GM23338 (cell line): ENCODE data around the gene CCDC60. TPM values are rescaled to one million over a fixed set of nuclear protein-coding genes. Genes with fewer than 3 reads are reported as not detected.

Source experiments
- ATAC-seq: fragments of 200-7000 bp; cut with Tn5 transposase; 3 replicates; pipeline ENCODE4 v1.9.1; 2020
- DNase-seq: peaks from one replicate; pipeline ENCODE4 v3.0.0-alpha.2; 2015; ENCODE audit warnings: low spot score
- H2AFZ ChIP-seq: fragments of 200-600 bp; sonication (generic); 2 replicates; pipeline ENCODE4 v1.8.0; 2016; ENCODE audit warnings: antibody characterized with exemption, mild to moderate bottlenecking, moderate library complexity
- H3F3A ChIP-seq: fragments of 200-600 bp; sonication (generic); replicated peaks from 2 replicates; pipeline ENCODE4 v1.8.0; 2017; ENCODE audit warnings: antibody characterized with exemption, mixed run types, low read depth
- H3K27ac ChIP-seq: fragments of 200-600 bp; sonication (generic); 2 replicates; pipeline ENCODE4 v1.6.1; 2016; ENCODE audit warnings: low read depth
- H3K27me3 ChIP-seq: fragments of 200-600 bp; sonication (generic); 2 replicates; pipeline ENCODE4 v1.8.0; 2016; ENCODE audit warnings: mild to moderate bottlenecking, mixed run types, moderate library complexity; ENCODE audit not compliant: insufficient read depth
- H3K36me3 ChIP-seq: fragments of 200-600 bp; sonication (generic); 2 replicates; pipeline ENCODE4 v1.8.0; 2016; ENCODE audit warnings: mild to moderate bottlenecking; ENCODE audit not compliant: insufficient read depth
- H3K4me1 ChIP-seq: fragments of 200-600 bp; sonication (generic); 2 replicates; pipeline ENCODE4 v1.8.0; 2016; ENCODE audit warnings: mild to moderate bottlenecking, moderate library complexity; ENCODE audit not compliant: insufficient read depth
- H3K4me2 ChIP-seq: fragments of 200-600 bp; sonication (generic); 2 replicates; pipeline ENCODE4 v1.7.1; 2017; ENCODE audit warnings: mixed run types
- H3K4me3 ChIP-seq: fragments of 200-600 bp; sonication (generic); 2 replicates; pipeline ENCODE4 v1.6.1; 2016; ENCODE audit warnings: mixed run types
- H3K79me2 ChIP-seq: fragments of 200-600 bp; sonication (generic); replicated peaks from 2 replicates; pipeline ENCODE4 v1.8.0; 2017; ENCODE audit warnings: mild to moderate bottlenecking; ENCODE audit not compliant: insufficient read depth
- H3K9me2 ChIP-seq: fragments of 200-600 bp; sonication (generic); 2 replicates; pipeline ENCODE4 v1.8.0; 2017; ENCODE audit not compliant: insufficient read depth
- H4K20me1 ChIP-seq: fragments of 200-600 bp; sonication (generic); replicated peaks from 2 replicates; pipeline ENCODE4 v1.8.0; 2017; ENCODE audit warnings: mild to moderate bottlenecking; ENCODE audit not compliant: insufficient read depth
- H3K27ac Mint-ChIP-seq: 2 replicates; pipeline ENCODE4 v1.8.0; 2020; ENCODE audit warnings: inconsistent platforms, mild to moderate bottlenecking, moderate library complexity, mixed read lengths
- H3K27me3 Mint-ChIP-seq: 3 replicates; pipeline ENCODE4 v1.8.0; 2022; ENCODE audit warnings: low read depth, mild to moderate bottlenecking, moderate library complexity, mixed read lengths, inconsistent platforms; ENCODE audit not compliant: insufficient read depth, poor library complexity
- H3K36me3 Mint-ChIP-seq: 3 replicates; pipeline ENCODE4 v1.8.0; 2021; ENCODE audit warnings: low read depth, mild to moderate bottlenecking, inconsistent platforms, moderate library complexity, mixed read lengths
- H3K4me1 Mint-ChIP-seq: 3 replicates; pipeline ENCODE4 v1.8.0; 2020; ENCODE audit warnings: mild to moderate bottlenecking, inconsistent platforms, mixed read lengths
- H3K4me3 Mint-ChIP-seq: 3 replicates; pipeline ENCODE4 v1.8.0; 2021; ENCODE audit warnings: moderate library complexity, mild to moderate bottlenecking, inconsistent platforms, mixed read lengths
- H3K9me3 Mint-ChIP-seq: 3 replicates; pipeline ENCODE4 v1.8.0; 2020; ENCODE audit warnings: moderate library complexity, mild to moderate bottlenecking, inconsistent platforms, mixed read lengths
- CREB1 ChIP-seq: fragments of 250-450 bp; sonication (Bioruptor Pico); IDR thresholded peaks from 2 replicates; pipeline ENCODE4 v1.5.0; 2020; ENCODE audit warnings: low read depth, mild to moderate bottlenecking, moderate library complexity
- CTCF ChIP-seq, 2 experiments: fragments of 200-600 bp in 1 of 2; sonication (generic) in 1 of 2; conservative IDR thresholded peaks; 2 replicates each; pipeline versions ENCODE4 v1.5.1 to v1.6.1; 2016 to 2017; ENCODE audit warnings: antibody characterized with exemption in 2 of 2, low read depth in 2 of 2, mild to moderate bottlenecking in 2 of 2, moderate library complexity in 1 of 2
- ETS1 ChIP-seq: IDR thresholded peaks from 2 replicates; pipeline ENCODE4 v1.6.1; 2016; ENCODE audit warnings: antibody characterized with exemption
- EZH2phosphoT487 ChIP-seq: fragments of 200-600 bp; sonication (generic); IDR thresholded peaks from one replicate; pipeline ENCODE4 v1.8.1; 2018; ENCODE audit warnings: antibody characterized with exemption; ENCODE audit not compliant: unreplicated experiment
- POLR2AphosphoS5 ChIP-seq: IDR thresholded peaks from 2 replicates; pipeline ENCODE4 v1.6.1; 2016; ENCODE audit warnings: antibody characterized with exemption, low read depth
- REST ChIP-seq: IDR thresholded peaks from one replicate; pipeline ENCODE4 v1.6.1; 2018; ENCODE audit warnings: antibody characterized with exemption; ENCODE audit not compliant: unreplicated experiment
- STAT1 ChIP-seq: IDR thresholded peaks from one replicate; pipeline ENCODE4 v1.6.1; 2016; ENCODE audit warnings: antibody characterized with exemption; ENCODE audit not compliant: unreplicated experiment
- ZNF114 ChIP-seq: fragments of 250-450 bp; sonication (Bioruptor Pico); IDR thresholded peaks from 2 replicates; pipeline ENCODE4 v1.5.0; 2020; ENCODE audit warnings: mild to moderate bottlenecking, moderate library complexity
- ZNF331 ChIP-seq: fragments of 250-450 bp; sonication (Bioruptor Pico); IDR thresholded peaks from 2 replicates; pipeline ENCODE4 v1.5.0; 2020; ENCODE audit warnings: low read depth, mild to moderate bottlenecking, moderate library complexity
- ZNF462 ChIP-seq: fragments of 250-450 bp; sonication (Bioruptor Pico); IDR thresholded peaks from 2 replicates; pipeline ENCODE4 v1.5.0; 2020; ENCODE audit warnings: mild to moderate bottlenecking, moderate library complexity
- polyA plus RNA-seq: library from polyadenylated mRNA; unstranded; fragments of >200 nt; fragmentation: Nextera tagmentation; extraction: Ambion mirVana; gene quantifications from 2 replicates; pipeline ENCODE4 v1.2.1, GENCODE V29; 2016
- total RNA-seq: library from RNA; depleted of rRNA; stranded (reverse); fragments of >200 nt; shearing (Covaris generic); gene quantifications from 2 replicates; pipeline ENCODE4 v1.2.3, GENCODE V29; 2014

Gene CCDC60
- total and polyA plus RNA-seq, 2 experiments from 2014 or later, result 0.53 TPM; not detected in 1

- TF ChIP-seq REST (no peak), CTCF (conservative IDR thresholded peaks at IDR 0.05; ENCODE audit: low read depth in 2 of 2) (no peak), ZNF114 (CRISPR knock-in tag) (no peak), ZNF331 (no peak), STAT1 (no peak), EZH2phosphoT487 (no peak), ETS1 (no peak), CREB1 (CRISPR knock-in tag) (no peak), POLR2AphosphoS5 (no peak)
Observed at GRCh38 chr12:119556854-119557253, 222.3 kb downstream of the CCDC60 start (continued).

GRCh38 chr12:119565404-119565803 lies 230.9 kb downstream of the CCDC60 start:
- no peak for DNase-seq
- Mint-ChIP-seq H3K27me3 (peaks cover 6% of the 10 kb centered on the region), H3K4me1 (no peaks in the 10 kb centered on the region), H3K27ac (no peak overlapping the region), H3K36me3 (no peaks in the 10 kb centered on the region), H3K9me3 (no peaks in the 10 kb centered on the region), H3K4me3 (no peak overlapping the region)
- no peak overlapping the region for H2AFZ ChIP-seq
- H3K4me2 ChIP-seq, result no peak overlapping the region
- H3K27me3 ChIP-seq, result no peaks in the 10 kb centered on the region
- ATAC-seq, result no peak
- H3K27ac ChIP-seq, result no peak overlapping the region
- no peaks in the 10 kb centered on the region for H3F3A ChIP-seq
- H3K4me3 ChIP-seq, result no peak overlapping the region
- no peaks in the 10 kb centered on the region for H3K9me2 ChIP-seq
- H3K4me1 ChIP-seq, result no peaks in the 10 kb centered on the region
- no peaks in the 10 kb centered on the region for H3K36me3 ChIP-seq
- H4K20me1 ChIP-seq, result no peaks in the 10 kb centered on the region
- no peak for TF ChIP-seq ZNF462 (CRISPR knock-in tag)
- H3K79me2 ChIP-seq, result no peaks in the 10 kb centered on the region
